Measurements from ENCODE around the gene UCP2.

Gene UCP2

DNA sequence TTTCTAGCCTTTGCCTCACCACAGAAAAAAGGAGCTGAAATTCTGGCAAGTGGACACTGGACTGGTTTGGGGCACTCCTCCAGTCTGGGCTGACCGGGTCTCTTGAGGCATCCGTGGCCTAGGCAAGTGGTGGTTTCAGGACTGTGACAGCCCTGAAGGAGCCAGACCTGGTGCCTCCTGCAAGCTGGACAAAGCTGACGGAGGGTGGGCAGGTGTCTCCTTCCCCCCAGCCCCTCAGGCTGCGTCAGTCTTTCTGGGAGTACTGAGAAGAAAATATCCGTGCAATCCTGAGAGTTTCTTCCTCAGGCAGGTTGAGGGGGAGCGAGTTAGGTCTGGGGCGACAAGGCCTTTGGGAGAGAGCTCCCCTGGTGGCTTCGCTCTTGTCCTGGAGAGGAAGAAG lies 30.5 kb upstream of the UCP2 start:
- Mint-ChIP-seq H3K9me3 (no peaks in the 10 kb centered on the region), H3K27ac (no peak overlapping the region), H3K4me3 (no peak overlapping the region), H3K4me1 (peaks cover 83% of the 10 kb centered on the region), H3K36me3 (peaks cover 14% of the 10 kb centered on the region), H3K27me3 (no peaks in the 10 kb centered on the region)

DNA sequence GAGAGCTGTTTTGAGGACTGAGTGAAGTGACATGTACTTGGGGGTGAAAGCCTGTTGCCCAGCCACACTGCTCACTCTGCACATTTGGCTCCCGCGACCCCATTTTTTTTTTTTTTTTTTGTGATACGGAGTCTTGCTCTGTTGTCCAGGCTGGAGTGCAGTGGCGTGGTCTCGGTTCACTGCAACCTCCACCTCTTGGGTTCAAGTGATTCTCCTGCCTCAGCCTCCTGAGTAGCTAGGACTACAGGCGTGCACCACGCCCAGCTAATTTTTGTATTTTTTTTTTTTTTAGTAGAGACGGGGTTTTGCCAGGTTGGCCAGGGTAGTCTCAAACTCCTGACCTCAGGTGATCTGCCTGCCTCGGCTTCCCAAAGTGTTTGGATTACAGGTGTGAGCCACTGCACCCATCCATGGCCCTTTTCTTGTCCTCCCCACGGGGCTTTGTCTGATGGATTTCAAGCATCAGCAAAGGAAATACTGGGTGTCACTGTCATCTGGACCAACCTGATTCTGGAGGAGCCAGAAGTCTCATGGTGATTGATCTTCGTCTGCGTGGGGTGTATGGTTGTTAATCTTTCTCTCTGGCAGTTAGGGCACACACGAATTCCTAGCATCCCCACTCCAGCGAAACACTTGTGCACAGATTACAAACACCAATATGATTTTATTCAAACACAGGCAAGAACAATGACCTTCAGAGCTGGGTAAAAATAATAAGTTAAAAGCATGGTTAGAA lies 29.6 kb upstream of the UCP2 start:
- peak overlapping the region; percentile 35 for H3K27ac Mint-ChIP-seq
- peaks cover 91% of the 10 kb centered on the region for H3K4me1 Mint-ChIP-seq
- H3K27me3 Mint-ChIP-seq: no peaks in the 10 kb centered on the region
- peak overlapping the region; percentile 64 for H3K4me3 Mint-ChIP-seq
- H3K9me3 Mint-ChIP-seq: no peaks in the 10 kb centered on the region
- H3K36me3 Mint-ChIP-seq: peaks cover 14% of the 10 kb centered on the region

DNA sequence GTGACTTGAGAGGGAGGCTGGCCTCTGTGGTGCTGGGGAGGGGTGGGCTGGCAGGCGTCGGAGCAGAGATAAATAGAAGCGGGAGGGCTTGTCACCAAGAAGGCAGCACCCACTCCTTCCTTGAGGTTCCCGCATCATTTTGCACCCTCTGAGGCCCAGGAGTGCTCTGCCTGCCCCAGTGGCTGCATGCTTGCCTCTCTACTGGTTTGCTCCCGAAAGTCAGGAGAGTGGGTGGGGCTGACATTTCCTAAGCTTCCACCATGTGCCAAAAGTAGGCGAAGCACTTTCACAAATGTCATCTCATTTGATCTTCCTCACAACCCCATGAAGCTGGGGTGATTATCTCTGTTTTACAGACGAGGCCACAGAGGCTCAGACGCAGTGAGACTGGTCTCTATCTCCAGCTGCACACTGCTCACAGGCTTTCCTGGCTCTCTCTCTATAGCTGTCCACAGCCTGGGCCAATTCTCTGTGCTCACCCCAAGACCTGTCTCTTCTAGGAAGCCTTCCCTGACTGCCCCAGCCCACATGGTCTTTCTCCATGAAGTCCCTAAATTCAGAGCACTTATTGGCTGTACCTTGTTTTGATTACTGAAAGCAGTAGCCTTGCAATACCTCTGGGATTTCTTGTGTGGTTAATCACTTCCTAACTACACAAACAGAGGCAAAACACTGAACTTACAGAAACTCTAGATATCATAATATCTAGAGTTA lies 28.9 kb upstream of the UCP2 start:
- Mint-ChIP-seq H3K4me3 (peak overlapping the region; percentile 65), H3K9me3 (no peaks in the 10 kb centered on the region), H3K27ac (peak overlapping the region; percentile 92), H3K36me3 (peaks cover 7% of the 10 kb centered on the region), H3K4me1 (peaks cover 90% of the 10 kb centered on the region), H3K27me3 (no peaks in the 10 kb centered on the region)

DNA sequence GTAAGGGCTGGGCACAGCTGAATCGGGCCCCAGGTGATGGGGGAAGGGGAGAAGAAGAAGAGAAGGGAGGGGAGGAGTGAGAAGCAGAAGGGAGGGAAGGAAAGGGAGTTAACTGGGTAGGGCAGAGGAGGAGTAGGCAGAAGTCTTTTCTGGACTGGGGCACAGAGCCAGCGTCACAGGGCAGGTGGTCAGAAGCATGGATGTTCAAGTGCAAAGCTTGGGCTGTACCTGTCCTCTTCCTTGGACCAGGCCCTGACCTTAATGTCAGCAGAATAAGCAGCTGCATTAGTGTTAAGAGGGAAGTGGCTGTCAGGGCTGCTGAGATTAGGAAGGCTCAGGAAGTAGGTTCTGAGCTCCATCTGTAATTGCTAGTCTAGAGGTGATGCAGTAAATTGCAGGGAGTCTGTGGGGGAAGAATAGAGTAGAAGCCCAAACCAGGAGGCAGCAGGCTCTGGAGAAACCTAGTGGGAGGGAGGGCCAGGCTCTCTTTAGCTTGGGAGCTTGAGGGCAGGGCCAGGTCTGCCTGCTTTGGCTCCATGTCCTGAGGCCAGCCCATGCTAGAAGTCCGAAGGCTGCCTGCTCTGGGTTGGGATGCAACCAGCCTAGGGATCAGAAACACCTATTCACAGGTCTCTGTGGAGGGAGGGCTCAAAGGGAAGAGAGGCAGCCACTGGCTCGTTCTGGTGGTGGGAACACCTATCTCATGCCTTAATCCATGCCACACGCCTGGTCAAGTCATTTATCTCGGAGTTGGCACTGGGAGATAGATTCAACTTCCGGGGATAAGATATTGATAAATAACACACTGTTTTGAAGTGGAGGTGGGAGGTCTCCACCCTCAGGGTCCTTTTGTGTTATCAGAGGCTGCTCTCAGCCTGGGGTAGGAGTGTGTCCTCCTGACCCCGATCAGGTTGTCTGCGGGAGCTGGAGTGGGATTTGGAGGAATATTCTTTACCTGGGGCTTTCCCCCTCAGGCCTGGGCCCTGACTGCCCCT lies 28.0 kb upstream of the UCP2 start:
- no peaks in the 10 kb centered on the region for H3K27me3 Mint-ChIP-seq
- no peaks in the 10 kb centered on the region for H3K9me3 Mint-ChIP-seq
- H3K36me3 Mint-ChIP-seq: peaks cover 2% of the 10 kb centered on the region
- peak overlapping the region; percentile 65 for H3K4me3 Mint-ChIP-seq
- peaks cover 91% of the 10 kb centered on the region for H3K4me1 Mint-ChIP-seq
- H3K27ac Mint-ChIP-seq: peak overlapping the region; percentile 92

DNA sequence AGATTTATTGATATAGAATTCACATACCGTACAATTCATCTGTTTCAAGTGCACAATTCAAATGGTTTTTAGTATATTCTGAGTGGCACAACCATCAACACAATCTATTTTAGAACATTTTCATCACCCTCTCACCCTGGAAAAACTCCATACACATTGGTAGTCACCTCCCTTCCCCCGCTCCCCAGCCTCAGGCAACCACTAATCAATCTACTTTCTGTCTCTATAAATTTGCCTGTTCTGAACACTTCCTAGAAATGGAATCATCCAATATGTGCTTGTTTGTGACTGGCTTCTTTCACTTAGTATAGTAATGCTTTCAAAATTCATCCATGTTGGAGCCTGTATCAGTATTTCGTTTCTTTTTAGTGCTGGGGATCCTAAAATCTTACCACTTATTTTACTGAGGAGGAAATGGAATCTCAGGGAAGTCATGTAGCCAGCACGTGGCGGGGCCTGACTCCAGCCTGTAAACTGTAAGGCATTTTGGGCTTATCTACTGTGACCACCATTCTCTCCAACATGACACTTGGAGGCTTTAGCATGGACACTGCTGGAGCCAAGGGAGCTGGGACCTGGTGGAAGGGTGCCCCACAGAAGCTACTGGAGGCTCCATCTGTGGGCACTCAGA lies 27.1 kb upstream of the UCP2 start:
- H3K9me3 Mint-ChIP-seq: no peaks in the 10 kb centered on the region
- H3K4me1 Mint-ChIP-seq: peaks cover 91% of the 10 kb centered on the region
- H3K27me3 Mint-ChIP-seq: no peaks in the 10 kb centered on the region
- H3K4me3 Mint-ChIP-seq: peak overlapping the region; percentile 65
- H3K27ac Mint-ChIP-seq: peak overlapping the region; percentile 42
- H3K36me3 Mint-ChIP-seq: peaks cover 2% of the 10 kb centered on the region

DNA sequence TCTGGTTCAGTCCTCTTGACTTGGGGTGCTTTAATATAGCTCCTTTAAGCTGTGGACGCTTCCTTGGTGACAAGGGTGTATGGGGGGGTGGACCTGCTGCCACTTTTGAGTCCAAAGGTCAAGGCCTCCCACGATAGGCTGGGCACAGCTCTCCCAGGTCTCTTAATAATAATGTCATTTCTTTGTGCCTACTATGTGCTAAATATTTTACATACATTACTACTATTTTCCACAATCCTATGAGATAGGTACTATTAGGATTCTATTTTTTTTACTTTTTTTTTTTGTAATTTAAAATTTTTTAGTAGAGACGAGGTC lies 26.5 kb upstream of the UCP2 start:
- Mint-ChIP-seq H3K27me3 (no peaks in the 10 kb centered on the region), H3K36me3 (peaks cover 2% of the 10 kb centered on the region), H3K9me3 (no peaks in the 10 kb centered on the region), H3K4me1 (peaks cover 91% of the 10 kb centered on the region), H3K27ac (no peak overlapping the region), H3K4me3 (no peak overlapping the region)

DNA sequence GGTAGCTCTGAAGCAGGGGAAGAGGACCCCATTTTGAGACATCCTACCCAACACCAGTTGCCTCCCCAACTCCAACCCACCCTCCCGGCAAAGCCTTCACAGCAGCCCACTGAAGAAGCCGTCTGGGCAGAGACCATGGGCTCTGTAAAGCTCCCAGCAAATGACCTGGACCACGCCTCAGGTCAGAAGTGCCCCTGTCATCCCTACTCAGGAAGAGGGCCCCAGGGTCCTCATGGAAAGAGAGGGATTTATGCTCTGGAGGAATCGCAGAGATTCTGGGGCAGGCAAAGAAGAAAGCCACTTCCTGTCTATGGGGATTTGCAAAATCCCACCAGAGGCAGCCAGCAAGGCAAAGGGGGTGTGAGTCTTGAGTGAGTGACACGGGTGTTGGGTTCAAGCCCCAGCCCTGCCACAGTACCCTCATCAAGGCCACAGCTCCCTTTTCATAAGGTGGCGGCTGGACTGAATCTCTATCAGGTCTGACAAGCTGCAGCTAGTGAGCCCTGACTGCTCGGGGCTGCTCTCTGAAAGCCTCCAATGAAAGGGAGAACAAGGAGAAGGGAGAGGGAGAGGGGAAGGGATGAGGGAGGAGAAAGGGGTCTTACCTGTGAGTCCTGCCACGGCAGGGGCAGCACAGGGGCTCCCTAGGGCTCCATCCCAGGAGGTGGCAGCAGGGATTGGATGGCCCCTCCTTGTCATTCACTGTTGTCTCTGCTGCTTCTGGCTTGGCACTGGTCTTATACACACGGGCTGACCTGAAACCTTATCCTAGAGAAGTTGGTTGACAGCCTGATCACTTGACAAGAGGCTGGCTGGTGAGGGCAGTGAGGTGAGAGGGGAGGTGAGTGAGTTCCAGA lies 26.0 kb upstream of the UCP2 start, which contains the start of gene UCP3:
UCP3 (minus strand) TSS at position 713 of the 857 bp plus-strand sequence. CDS start 2,043 bp downstream, outside the sequence.
- Mint-ChIP-seq H3K4me1 (peaks cover 91% of the 10 kb centered on the region), H3K27ac (peak within 1 kb of the TSS; percentile 80), H3K27me3 (no peaks in the 10 kb centered on the region), H3K9me3 (no peaks in the 10 kb centered on the region), H3K36me3 (no peaks in the 10 kb centered on the region), H3K4me3 (no peak within 1 kb of the TSS)

DNA sequence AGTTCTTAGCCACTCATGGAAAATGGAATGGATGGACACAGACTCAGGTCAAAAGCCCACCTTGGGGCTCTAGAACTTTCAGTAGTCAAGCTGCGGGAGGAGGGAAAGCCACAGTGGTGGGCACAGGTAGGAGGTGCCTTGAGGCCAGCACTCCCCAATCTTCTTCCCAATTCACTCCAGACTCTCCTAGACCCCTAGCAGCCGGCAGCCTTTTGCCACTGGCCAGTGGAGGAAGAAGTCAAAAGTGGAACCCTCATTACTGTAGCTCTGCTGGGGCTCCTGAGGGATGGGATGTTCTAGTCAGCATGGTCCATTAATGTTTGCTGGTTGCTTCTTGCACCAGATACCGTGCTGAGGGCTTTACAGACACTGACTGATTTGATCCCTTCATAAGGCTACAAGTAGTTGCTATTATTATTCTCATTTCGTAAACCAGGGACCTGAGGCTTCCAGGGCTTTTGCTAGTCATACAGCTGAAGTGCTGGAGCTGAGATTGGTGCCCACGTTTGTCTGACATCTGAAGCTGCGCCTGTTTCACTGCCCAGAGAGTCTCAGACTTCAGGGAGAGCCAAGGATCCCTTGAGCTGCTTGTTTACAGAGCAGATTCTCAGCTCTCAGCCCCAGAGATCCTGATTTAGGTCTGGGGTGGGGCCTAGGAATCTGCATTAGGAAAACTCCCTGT lies 25.2 kb upstream of the UCP2 start:
- Mint-ChIP-seq H3K36me3 (peaks cover 3% of the 10 kb centered on the region), H3K4me3 (no peak overlapping the region), H3K27me3 (no peaks in the 10 kb centered on the region), H3K27ac (peak overlapping the region; percentile 80), H3K9me3 (no peaks in the 10 kb centered on the region), H3K4me1 (peaks cover 94% of the 10 kb centered on the region)

DNA sequence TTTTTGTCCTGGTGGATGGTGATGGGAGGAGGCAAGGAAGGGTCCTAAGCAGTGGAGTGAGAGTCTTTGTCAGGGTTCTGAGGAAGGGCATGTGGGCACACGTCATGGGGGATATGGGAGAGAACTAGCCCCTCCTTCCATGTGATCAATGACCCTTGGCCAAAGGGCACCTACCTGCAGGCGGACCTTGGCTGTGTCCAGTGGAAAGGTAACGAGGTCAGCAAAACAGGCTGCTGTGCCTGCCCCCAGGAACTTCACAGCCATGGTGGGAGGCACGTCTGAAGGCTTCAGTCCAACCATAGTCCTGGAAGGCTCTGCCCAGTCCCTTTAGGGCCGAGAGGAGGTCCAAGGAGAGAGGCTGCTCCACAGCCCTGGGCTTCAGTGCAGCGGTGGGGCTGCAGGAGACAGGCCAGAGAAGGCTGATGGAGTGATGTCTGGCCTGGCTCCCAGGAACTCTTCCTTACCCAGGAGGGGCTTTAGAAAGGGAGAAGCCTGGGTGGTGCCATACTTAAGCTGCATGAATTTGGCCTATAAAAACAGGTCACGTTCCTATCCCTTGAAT lies 24.2 kb upstream of the UCP2 start:
- Mint-ChIP-seq H3K9me3 (no peaks in the 10 kb centered on the region), H3K27ac (peak overlapping the region; percentile 91), H3K4me1 (peaks cover 90% of the 10 kb centered on the region), H3K27me3 (no peaks in the 10 kb centered on the region), H3K36me3 (peaks cover 5% of the 10 kb centered on the region), H3K4me3 (no peak overlapping the region)

DNA sequence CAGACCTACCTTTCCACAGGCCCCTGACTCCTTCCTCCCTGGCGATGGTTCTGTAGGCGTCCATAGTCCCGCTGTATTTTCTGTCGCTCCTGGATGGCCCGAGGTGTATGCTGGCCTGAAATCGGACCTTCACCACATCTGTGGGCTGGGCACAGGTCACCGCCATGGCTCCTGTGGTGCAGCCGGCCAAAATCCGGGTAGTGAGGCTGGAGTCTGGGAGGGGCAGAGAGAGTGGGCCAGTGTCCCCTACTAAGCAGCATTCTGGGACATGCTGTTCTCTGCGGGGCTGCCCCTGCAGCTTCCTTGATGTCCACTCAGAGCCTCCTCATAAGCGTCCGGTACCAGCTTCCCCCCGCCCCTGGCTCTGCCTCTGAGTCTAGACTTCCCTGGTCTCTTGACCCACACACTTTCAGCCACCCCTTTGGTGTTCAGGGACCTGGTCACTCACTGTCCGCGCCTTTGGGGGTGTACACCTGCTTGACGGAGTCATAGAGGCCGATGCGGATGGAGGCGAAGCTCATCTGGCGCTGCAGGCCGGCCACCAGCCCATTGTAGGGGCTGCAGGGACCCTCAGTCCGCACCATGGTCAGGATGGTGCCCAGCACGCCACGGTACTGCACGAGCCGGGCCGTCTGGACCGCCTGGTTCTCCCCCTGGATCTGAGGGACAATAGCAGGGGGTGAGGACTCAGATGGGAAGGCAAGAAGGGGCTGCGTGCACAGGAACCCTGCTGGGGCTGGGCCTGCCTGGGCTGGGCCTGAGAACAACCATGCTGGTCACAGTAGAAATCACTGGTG lies 23.3 kb upstream of the UCP2 start:
- peak overlapping the region; percentile 94 for H3K27ac Mint-ChIP-seq
- no peak overlapping the region for H3K4me3 Mint-ChIP-seq
- no peaks in the 10 kb centered on the region for H3K9me3 Mint-ChIP-seq
- H3K27me3 Mint-ChIP-seq: no peaks in the 10 kb centered on the region
- H3K4me1 Mint-ChIP-seq: peaks cover 81% of the 10 kb centered on the region
- H3K36me3 Mint-ChIP-seq: peaks cover 7% of the 10 kb centered on the region

DNA sequence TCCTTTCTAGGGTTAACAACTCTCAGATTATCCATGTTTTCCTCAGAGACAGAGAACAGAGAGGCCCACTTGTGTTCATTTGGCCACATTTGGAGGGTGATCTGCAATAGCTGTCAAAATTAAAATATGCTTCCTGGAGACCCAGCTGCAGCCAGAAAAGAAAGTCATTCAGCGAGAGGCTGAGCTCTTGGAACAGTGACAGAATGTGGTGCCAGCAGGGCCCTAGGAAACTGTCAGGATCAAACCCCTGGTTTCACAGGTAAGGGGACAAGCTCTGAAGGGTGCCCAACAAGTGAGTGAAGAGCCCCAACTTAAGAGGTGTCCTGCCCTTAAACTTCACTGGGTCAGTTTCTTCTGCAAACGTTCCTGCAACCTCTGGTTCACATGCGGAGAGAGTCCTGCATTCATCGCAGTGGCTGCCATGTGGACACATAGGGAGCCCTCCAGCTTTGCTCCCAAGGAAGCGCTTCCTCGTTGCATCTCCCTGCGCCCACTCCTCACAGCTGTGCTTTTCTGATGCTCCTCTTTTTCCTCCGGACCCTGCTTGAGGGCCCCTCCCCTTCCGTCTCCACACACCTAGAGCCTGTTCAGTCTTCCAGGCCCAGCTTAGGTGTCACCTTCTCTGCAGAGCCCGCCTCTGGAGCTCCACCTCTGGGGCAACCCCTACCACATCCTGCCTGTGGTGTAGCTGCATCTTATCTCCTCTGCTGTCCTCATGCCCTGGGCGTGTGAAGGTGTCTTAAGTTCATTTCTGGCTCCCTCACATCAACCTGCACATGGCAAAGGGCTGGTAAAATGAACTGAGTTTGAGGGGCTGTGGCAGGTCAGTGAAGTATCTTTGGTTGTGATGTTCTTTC lies 22.3 kb upstream of the UCP2 start:
- peaks cover 72% of the 10 kb centered on the region for H3K4me1 Mint-ChIP-seq
- no peaks in the 10 kb centered on the region for H3K9me3 Mint-ChIP-seq
- H3K36me3 Mint-ChIP-seq: peaks cover 8% of the 10 kb centered on the region
- no peaks in the 10 kb centered on the region for H3K27me3 Mint-ChIP-seq
- H3K4me3 Mint-ChIP-seq: peak overlapping the region; percentile 75
- H3K27ac Mint-ChIP-seq: peak overlapping the region; percentile 94

DNA sequence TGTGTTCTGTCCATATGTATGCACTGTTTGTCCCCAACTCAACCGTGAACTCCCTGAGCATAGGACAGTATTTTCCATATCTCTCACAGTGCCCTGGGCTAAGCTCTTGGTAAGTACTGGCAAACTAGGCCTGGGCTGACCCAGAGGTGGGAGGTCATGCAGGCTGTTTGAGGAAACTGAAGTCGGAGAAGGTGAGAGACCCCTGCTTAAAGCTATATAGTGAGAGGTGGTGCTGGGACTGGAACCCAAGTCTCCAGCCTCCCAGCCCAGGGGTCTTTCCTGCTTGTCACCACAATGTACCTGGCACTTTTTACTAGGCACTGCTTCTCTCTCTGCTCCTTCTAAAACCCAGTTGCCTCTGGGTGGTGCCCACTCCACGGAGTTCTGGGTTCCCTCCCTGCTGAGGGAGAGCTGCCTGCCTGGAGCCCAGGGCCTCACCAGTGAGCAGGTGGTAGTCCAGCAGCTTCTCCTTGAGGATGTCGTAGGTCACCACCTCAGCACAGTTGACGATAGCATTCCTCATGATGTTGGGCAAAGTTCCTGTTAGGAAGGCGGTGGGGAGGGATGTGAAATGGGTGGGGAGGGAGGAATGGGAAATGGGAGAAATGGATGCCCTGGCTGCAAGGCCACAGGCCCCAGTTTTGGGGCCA lies 21.5 kb upstream of the UCP2 start:
- no peak overlapping the region for H3K4me3 Mint-ChIP-seq
- H3K9me3 Mint-ChIP-seq: no peaks in the 10 kb centered on the region
- peaks cover 9% of the 10 kb centered on the region for H3K36me3 Mint-ChIP-seq
- peaks cover 74% of the 10 kb centered on the region for H3K4me1 Mint-ChIP-seq
- H3K27me3 Mint-ChIP-seq: no peaks in the 10 kb centered on the region
- peak overlapping the region; percentile 65 for H3K27ac Mint-ChIP-seq
